ENCODE measurements around the gene FDX2. TPM values are rescaled to one million over a fixed set of nuclear protein-coding genes. Genes with fewer than 3 reads are reported as not detected.

The FDX2 gene
- total and polyA plus RNA-seq, 4 donors: 5.8 to 18.7 (median 10.0) TPM

DNA sequence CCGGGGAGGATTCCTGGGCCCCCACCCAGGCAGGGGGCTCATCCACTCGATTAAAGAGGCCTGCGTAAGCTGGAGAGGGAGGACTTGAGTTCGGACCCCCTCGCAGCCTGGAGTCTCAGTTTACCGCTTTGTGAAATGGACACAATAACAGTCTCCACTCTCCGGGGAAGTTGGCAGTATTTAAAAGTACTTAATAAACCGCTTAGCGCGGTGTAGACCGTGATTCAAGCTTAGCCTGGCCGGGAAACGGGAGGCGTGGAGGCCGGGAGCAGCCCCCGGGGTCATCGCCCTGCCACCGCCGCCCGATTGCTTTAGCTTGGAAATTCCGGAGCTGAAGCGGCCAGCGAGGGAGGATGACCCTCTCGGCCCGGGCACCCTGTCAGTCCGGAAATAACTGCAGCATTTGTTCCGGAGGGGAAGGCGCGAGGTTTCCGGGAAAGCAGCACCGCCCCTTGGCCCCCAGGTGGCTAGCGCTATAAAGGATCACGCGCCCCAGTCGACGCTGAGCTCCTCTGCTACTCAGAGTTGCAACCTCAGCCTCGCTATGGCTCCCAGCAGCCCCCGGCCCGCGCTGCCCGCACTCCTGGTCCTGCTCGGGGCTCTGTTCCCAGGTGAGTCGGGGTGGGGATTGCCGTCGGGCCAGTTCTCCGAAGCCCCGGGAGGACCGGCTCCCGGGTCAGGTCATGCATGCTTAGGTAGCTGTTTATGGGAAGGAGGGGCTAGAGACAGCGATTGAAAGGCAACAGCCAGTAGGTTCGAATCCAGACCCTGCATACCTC is 45.0 kb downstream of the FDX2 start, which contains the start of gene ICAM1 (continued):
- TF ChIP-seq TAF1 (conservative IDR thresholded peaks at IDR 0.05): peak; percentile 86
- TF ChIP-seq, protein P1, sequence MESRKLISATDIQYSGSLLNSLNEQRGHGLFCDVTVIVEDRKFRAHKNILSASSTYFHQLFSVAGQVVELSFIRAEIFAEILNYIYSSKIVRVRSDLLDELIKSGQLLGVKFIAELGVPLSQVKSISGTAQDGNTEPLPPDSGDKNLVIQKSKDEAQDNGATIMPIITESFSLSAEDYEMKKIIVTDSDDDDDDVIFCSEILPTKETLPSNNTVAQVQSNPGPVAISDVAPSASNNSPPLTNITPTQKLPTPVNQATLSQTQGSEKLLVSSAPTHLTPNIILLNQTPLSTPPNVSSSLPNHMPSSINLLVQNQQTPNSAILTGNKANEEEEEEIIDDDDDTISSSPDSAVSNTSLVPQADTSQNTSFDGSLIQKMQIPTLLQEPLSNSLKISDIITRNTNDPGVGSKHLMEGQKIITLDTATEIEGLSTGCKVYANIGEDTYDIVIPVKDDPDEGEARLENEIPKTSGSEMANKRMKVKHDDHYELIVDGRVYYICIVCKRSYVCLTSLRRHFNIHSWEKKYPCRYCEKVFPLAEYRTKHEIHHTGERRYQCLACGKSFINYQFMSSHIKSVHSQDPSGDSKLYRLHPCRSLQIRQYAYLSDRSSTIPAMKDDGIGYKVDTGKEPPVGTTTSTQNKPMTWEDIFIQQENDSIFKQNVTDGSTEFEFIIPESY (IDR thresholded peaks at IDR 0.05): peak; percentile 75

DNA sequence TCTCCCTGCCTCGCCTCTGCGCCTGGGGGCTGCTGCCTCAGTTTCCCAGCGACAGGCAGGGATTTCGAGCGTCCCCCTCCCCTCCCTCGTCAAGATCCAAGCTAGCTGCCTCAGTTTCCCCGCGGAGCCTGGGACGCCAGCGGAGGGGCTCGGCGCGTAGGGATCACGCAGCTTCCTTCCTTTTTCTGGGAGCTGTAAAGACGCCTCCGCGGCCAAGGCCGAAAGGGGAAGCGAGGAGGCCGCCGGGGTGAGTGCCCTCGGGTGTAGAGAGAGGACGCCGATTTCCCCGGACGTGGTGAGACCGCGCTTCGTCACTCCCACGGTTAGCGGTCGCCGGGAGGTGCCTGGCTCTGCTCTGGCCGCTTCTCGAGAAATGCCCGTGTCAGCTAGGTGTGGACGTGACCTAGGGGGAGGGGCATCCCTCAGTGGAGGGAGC is 45.6 kb downstream of the FDX2 start:
- Histone ChIP-seq H3K9ac (ENCODE audit: low read depth in 1 of 2, low read length in 2 of 2) (peak overlapping the region; percentile 45 to 72), H3K4me1 (ENCODE audit: control insufficient read depth in 4 of 4, insufficient read depth in 4 of 4, low read length in 3 of 4) (peaks cover 6 to 19% (median 12%) of the 10 kb centered on the region in 4 donors), H3K27ac (ENCODE audit: low read depth in 1 of 2, low read length in 2 of 2) (peak overlapping the region; percentile 95 to 97), H3K27me3 (ENCODE audit: control insufficient read depth in 4 of 4, insufficient read depth in 4 of 4, low read length in 3 of 4) (no peaks in the 10 kb centered on the region), H3K36me3 (ENCODE audit: control insufficient read depth in 4 of 4, insufficient read depth in 3 of 4, low read depth in 1 of 4, low read length in 3 of 4) (peaks cover 3 to 9% (median 6%) of the 10 kb centered on the region in 4 donors), H3K9me3 (ENCODE audit: control insufficient read depth in 4 of 4, low read length in 3 of 4) (no peaks in the 10 kb centered on the region), H3K4me3 (ENCODE audit: low read depth in 1 of 3, low read length in 3 of 3) (peak overlapping the region; percentile 70 to 76 (median 76))
- no peak for DNase-seq (ENCODE audit: low spot score)
- TF ChIP-seq EGR1 (IDR thresholded peaks at IDR 0.05; ENCODE audit: low read depth in 2 of 2) (no peak), YY1 (IDR thresholded peaks at IDR 0.05) (no peak), TAF1 (conservative IDR thresholded peaks at IDR 0.05) (no peak), SP1 (IDR thresholded peaks at IDR 0.05) (no peak), FOXA1 (IDR thresholded peaks at IDR 0.05) (no peak), RAD21 (IDR thresholded peaks at IDR 0.05) (no peak), RXRA (IDR thresholded peaks at IDR 0.05) (no peak), FOXA2 (IDR thresholded peaks at IDR 0.05) (no peak), GABPA (IDR thresholded peaks at IDR 0.05 in 1 of 2, conservative IDR thresholded peaks at IDR 0.05 in 1 of 2) (no peak), HNF4G (IDR thresholded peaks at IDR 0.05) (no peak)
- TF ChIP-seq, protein P2, sequence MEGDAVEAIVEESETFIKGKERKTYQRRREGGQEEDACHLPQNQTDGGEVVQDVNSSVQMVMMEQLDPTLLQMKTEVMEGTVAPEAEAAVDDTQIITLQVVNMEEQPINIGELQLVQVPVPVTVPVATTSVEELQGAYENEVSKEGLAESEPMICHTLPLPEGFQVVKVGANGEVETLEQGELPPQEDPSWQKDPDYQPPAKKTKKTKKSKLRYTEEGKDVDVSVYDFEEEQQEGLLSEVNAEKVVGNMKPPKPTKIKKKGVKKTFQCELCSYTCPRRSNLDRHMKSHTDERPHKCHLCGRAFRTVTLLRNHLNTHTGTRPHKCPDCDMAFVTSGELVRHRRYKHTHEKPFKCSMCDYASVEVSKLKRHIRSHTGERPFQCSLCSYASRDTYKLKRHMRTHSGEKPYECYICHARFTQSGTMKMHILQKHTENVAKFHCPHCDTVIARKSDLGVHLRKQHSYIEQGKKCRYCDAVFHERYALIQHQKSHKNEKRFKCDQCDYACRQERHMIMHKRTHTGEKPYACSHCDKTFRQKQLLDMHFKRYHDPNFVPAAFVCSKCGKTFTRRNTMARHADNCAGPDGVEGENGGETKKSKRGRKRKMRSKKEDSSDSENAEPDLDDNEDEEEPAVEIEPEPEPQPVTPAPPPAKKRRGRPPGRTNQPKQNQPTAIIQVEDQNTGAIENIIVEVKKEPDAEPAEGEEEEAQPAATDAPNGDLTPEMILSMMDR (IDR thresholded peaks at IDR 0.05; ENCODE audit: low read depth, low read length, missing input control): no peak
- TF ChIP-seq, protein P3, sequence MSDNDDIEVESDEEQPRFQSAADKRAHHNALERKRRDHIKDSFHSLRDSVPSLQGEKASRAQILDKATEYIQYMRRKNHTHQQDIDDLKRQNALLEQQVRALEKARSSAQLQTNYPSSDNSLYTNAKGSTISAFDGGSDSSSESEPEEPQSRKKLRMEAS (IDR thresholded peaks at IDR 0.05): no peak
- TF ChIP-seq, protein P4, sequence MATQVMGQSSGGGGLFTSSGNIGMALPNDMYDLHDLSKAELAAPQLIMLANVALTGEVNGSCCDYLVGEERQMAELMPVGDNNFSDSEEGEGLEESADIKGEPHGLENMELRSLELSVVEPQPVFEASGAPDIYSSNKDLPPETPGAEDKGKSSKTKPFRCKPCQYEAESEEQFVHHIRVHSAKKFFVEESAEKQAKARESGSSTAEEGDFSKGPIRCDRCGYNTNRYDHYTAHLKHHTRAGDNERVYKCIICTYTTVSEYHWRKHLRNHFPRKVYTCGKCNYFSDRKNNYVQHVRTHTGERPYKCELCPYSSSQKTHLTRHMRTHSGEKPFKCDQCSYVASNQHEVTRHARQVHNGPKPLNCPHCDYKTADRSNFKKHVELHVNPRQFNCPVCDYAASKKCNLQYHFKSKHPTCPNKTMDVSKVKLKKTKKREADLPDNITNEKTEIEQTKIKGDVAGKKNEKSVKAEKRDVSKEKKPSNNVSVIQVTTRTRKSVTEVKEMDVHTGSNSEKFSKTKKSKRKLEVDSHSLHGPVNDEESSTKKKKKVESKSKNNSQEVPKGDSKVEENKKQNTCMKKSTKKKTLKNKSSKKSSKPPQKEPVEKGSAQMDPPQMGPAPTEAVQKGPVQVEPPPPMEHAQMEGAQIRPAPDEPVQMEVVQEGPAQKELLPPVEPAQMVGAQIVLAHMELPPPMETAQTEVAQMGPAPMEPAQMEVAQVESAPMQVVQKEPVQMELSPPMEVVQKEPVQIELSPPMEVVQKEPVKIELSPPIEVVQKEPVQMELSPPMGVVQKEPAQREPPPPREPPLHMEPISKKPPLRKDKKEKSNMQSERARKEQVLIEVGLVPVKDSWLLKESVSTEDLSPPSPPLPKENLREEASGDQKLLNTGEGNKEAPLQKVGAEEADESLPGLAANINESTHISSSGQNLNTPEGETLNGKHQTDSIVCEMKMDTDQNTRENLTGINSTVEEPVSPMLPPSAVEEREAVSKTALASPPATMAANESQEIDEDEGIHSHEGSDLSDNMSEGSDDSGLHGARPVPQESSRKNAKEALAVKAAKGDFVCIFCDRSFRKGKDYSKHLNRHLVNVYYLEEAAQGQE (IDR thresholded peaks at IDR 0.05): no peak
- TF ChIP-seq, protein P1 (IDR thresholded peaks at IDR 0.05): no peak
- WGBS: 3% methylated on average over 37 of the region's 37 CpGs
